Vagina (tissue), 2 donors: ENCODE data around the gene DNAH8. TPM values are rescaled to one million over a fixed set of nuclear protein-coding genes. Genes with fewer than 3 reads are reported as not detected.

Experiments used
- DNase-seq, 2 donors: peaks; one replicate each; pipeline ENCODE4 v3.0.0-alpha.2; 2017; ENCODE audit errors: extremely low spot score in 2 of 2
- H3K27ac ChIP-seq: fragments of 200-600 bp; sonication (generic); one replicate; pipeline ENCODE4 v1.5.1; 2019
- H3K27me3 ChIP-seq: fragments of 200-600 bp; sonication (generic); one replicate; pipeline ENCODE4 v1.5.1; 2019
- H3K36me3 ChIP-seq, 2 donors: fragments of 200-600 bp; sonication (generic); one replicate each; pipeline ENCODE4 v1.5.1; 2017 to 2019
- H3K4me1 ChIP-seq: fragments of 200-600 bp; sonication (generic); one replicate; pipeline ENCODE4 v1.5.1; 2019
- H3K4me3 ChIP-seq, 2 donors: fragments of 200-600 bp; sonication (generic); 1 replicate in 1 of 2; 2 replicates in 1 of 2; pipeline ENCODE4 v1.5.1; 2016 to 2019
- H3K9me3 ChIP-seq: fragments of 200-600 bp; sonication (generic); one replicate; pipeline ENCODE4 v1.5.1; 2019
- POLR2A ChIP-seq, 2 donors: fragments of 450-650 bp; IDR thresholded peaks; one replicate each; pipeline ENCODE4 v1.6.1; 2017; ENCODE audit warnings: antibody characterized with exemption in 2 of 2, mild to moderate bottlenecking in 2 of 2, moderate library complexity in 2 of 2
- POLR2AphosphoS5 ChIP-seq, 2 donors: sonication (generic); formaldehyde crosslinking; IDR thresholded peaks; one replicate each; pipeline ENCODE4 v1.9.0; 2017; ENCODE audit warnings: antibody characterized with exemption in 2 of 2, mild to moderate bottlenecking in 2 of 2, low read depth in 1 of 2; ENCODE audit not compliant: insufficient read depth in 1 of 2
- intact Hi-C: fragments of 100-400 bp; cut with DNase I; formaldehyde crosslinking; loops from one replicate; pipeline ENCODE4 v1.15.1; 2023
- total RNA-seq: library from RNA; depleted of rRNA; stranded (reverse); fragments of >200 nt; gene quantifications from one replicate; pipeline ENCODE4 v1.2.3, GENCODE V29; 2016
- TF ChIP-seq, protein P1 (sequence below), 3 experiments: fragments of 450-650 bp in 2 of 3; fragments of 200-600 bp in 1 of 3; sonication (generic) in 1 of 3; IDR thresholded peaks; one replicate each; pipeline ENCODE4 v1.5.1; 2017 to 2019; ENCODE audit warnings: antibody characterized with exemption in 3 of 3, mild to moderate bottlenecking in 2 of 3, moderate library complexity in 2 of 3

Gene DNAH8
- total RNA-seq, 1 donor from 2014 or later: not detected

DNA sequence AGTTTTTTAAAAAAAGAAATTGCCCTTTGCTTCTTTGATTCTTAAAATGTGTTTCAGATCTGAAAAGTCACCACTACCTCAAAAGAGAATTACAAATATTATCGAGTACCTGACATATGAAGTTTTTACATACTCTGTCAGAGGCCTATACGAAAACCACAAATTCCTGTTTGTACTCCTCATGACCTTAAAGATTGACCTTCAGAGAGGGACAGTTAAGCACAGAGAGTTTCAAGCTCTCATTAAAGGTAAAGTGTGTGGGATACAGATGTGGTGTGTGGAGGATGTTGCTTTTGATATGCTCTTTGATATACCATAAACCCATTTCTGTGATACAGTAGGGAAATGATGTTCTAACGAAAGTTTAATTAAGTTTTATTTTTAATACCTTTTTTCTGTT is 223.6 kb downstream of the DNAH8 start:
- Histone ChIP-seq H3K4me3 (no peak overlapping the region), H3K9me3 (no peaks in the 10 kb centered on the region), H3K27me3 (no peaks in the 10 kb centered on the region), H3K27ac (no peak overlapping the region), H3K4me1 (no peaks in the 10 kb centered on the region), H3K36me3 (no peaks in the 10 kb centered on the region)
- TF ChIP-seq, protein P1, sequence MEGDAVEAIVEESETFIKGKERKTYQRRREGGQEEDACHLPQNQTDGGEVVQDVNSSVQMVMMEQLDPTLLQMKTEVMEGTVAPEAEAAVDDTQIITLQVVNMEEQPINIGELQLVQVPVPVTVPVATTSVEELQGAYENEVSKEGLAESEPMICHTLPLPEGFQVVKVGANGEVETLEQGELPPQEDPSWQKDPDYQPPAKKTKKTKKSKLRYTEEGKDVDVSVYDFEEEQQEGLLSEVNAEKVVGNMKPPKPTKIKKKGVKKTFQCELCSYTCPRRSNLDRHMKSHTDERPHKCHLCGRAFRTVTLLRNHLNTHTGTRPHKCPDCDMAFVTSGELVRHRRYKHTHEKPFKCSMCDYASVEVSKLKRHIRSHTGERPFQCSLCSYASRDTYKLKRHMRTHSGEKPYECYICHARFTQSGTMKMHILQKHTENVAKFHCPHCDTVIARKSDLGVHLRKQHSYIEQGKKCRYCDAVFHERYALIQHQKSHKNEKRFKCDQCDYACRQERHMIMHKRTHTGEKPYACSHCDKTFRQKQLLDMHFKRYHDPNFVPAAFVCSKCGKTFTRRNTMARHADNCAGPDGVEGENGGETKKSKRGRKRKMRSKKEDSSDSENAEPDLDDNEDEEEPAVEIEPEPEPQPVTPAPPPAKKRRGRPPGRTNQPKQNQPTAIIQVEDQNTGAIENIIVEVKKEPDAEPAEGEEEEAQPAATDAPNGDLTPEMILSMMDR (IDR thresholded peaks at IDR 0.05): no peak
- TF ChIP-seq POLR2AphosphoS5 (IDR thresholded peaks at IDR 0.05; ENCODE audit: insufficient read depth in 1 of 2, low read depth in 1 of 2) (no peak), POLR2A (IDR thresholded peaks at IDR 0.05) (no peak)
- DNase-seq: no peak
- intact Hi-C loops: no loop called here

DNA sequence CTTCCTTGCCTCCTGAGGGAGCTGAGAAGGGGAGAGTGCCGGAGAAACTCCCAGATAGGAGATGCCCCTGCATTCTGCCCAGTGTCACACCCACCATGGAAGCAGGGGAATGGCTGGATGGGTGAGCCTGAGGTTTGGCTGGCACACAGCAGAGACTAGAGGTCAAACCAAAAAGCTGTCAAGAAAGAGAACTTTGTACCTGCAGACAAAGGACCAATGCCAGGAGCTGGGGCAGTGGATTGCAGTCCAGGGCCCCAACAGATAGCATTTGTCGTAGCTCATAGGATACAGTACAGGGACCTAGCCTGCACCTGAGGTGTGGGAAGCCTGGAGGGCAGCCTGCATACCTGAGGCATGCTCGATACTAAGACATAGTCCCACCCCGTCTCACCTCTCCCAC is 227.3 kb downstream of the DNAH8 start:
- Histone ChIP-seq H3K36me3 (no peaks in the 10 kb centered on the region), H3K4me1 (no peaks in the 10 kb centered on the region), H3K4me3 (no peak overlapping the region), H3K27ac (no peak overlapping the region), H3K27me3 (no peaks in the 10 kb centered on the region), H3K9me3 (no peaks in the 10 kb centered on the region)
- DNase-seq: no peak
- intact Hi-C loops: no loop called here
- TF ChIP-seq POLR2A (IDR thresholded peaks at IDR 0.05): no peak

DNA sequence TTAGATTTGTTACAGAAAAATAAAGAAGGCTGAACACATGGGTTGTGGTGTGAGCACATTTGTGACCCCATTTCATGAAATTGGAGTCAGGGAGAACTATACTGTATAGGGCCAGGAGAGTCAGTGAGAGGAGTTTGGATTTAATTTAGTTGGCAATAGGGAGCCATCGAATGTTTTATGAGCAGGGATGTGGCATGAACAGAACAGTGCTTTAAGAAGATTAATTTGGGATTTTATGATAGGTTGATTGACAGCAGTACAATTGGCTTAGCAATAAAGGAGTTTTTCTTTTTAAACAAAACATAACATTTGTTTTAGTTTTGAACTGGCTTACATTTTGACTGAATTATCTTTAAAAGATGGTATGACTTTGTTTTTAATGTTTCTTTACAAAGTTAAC is 227.9 kb downstream of the DNAH8 start:
- Histone ChIP-seq H3K36me3 (no peaks in the 10 kb centered on the region), H3K9me3 (no peaks in the 10 kb centered on the region), H3K27ac (no peak overlapping the region), H3K27me3 (no peaks in the 10 kb centered on the region), H3K4me3 (no peak overlapping the region), H3K4me1 (no peaks in the 10 kb centered on the region)
- intact Hi-C loops: no loop called here
- DNase-seq: no peak
- no peak for TF ChIP-seq POLR2A (IDR thresholded peaks at IDR 0.05)
- TF ChIP-seq, protein P1 (IDR thresholded peaks at IDR 0.05): no peak
- TF ChIP-seq POLR2AphosphoS5 (IDR thresholded peaks at IDR 0.05; ENCODE audit: insufficient read depth in 1 of 2, low read depth in 1 of 2): no peak

DNA sequence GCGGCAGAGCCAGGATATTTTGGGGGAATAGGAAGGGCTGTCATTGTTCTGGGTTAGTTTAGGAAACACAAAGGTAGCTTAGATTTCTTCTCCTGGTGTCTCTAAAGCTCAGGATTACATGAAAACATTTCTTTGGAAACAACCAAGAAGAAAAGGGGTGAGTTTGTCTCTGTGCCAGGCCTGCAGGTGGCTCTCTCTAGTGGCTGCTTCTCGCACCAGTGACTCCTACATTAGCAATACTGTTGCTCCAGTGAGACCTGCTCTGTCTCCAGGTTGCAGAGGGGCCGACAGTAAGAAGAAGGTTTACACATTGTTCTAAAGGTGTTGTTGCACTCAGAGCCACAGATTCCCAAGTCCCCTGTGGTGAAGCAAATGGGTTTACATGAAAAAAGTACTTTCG is 228.9 kb downstream of the DNAH8 start:
- H3K27ac ChIP-seq: no peak overlapping the region
- no peaks in the 10 kb centered on the region for H3K4me1 ChIP-seq
- H3K9me3 ChIP-seq: no peaks in the 10 kb centered on the region
- DNase-seq: no peak
- no peaks in the 10 kb centered on the region for H3K27me3 ChIP-seq
- no peaks in the 10 kb centered on the region for H3K36me3 ChIP-seq
- no peak overlapping the region for H3K4me3 ChIP-seq
- no peak for TF ChIP-seq POLR2AphosphoS5 (IDR thresholded peaks at IDR 0.05; ENCODE audit: insufficient read depth in 1 of 2, low read depth in 1 of 2)
- intact Hi-C loops: no loop called here

DNA sequence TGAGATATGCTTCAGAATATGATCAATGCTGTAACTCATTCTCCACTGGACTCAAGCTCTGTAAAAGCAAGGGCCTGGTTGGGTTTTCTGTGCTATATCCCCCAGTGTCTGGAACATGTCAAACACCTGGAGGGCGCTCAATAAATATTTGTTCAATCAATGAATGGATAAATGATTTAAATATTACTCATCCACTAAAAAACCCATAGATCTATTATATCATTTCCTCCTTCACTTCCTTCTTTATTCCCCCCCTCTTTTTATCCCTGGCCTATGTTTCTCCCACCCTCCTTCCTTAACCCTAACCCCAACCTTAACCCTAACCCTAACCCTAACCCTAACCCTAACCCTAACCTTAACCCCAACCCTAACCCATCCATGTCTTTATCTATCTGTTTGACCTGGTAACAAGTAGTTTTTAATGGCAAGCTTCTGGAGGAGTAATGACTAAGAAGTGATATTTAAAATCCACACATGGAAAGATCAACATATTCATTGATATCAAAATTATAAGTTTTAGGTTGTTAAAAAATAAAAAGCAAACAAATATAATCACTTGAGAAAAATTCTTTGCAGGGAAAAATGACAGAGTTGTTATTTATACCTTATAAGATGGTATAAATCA is 229.7 kb downstream of the DNAH8 start:
- DNase-seq: no peak
- intact Hi-C loops: no loop called here
- Histone ChIP-seq H3K9me3 (no peaks in the 10 kb centered on the region), H3K4me3 (no peak overlapping the region), H3K36me3 (no peaks in the 10 kb centered on the region), H3K27ac (no peak overlapping the region), H3K27me3 (no peaks in the 10 kb centered on the region), H3K4me1 (no peaks in the 10 kb centered on the region)
- TF ChIP-seq POLR2AphosphoS5 (IDR thresholded peaks at IDR 0.05; ENCODE audit: insufficient read depth in 1 of 2, low read depth in 1 of 2) (no peak), POLR2A (IDR thresholded peaks at IDR 0.05) (no peak)
- TF ChIP-seq, protein P1 (IDR thresholded peaks at IDR 0.05): no peak

DNA sequence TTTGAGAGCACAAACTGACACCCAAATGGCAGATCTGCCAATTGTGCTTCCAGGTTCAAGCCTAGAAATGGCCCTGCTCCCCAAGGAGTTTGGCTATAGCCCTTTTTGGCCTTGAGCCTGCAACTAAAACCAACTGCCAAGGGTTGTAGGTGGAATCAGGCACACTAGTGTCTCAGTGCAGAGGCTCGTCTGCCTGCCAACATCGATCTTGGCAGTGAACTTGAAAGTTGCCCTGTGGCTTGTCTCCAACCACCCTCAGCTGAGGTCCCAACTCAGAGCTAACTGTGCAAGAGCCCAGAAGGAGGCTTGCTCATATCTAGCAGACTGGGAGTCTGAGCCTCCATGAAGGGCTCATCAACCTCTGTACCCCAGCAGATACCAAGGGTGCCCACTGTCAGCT is 240.8 kb downstream of the DNAH8 start:
- H3K9me3 ChIP-seq: no peaks in the 10 kb centered on the region
- intact Hi-C loops: no loop called here
- TF ChIP-seq, protein P1 (IDR thresholded peaks at IDR 0.05): no peak
- no peak for TF ChIP-seq POLR2AphosphoS5 (IDR thresholded peaks at IDR 0.05; ENCODE audit: insufficient read depth in 1 of 2, low read depth in 1 of 2)
- no peak overlapping the region for H3K27ac ChIP-seq
- H3K4me3 ChIP-seq: no peak overlapping the region
- DNase-seq: no peak
- H3K4me1 ChIP-seq: no peaks in the 10 kb centered on the region
- H3K27me3 ChIP-seq: no peaks in the 10 kb centered on the region
- no peaks in the 10 kb centered on the region for H3K36me3 ChIP-seq
